K562 (cell line): ENCODE data around the gene SPAG9. TPM values are rescaled to one million over a fixed set of nuclear protein-coding genes. Genes with fewer than 3 reads are reported as not detected.

Experiments
- ATAC-seq: fragments of 200-7000 bp; cut with Tn5 transposase; 3 replicates; pipeline ENCODE4 v1.9.1; 2020; ENCODE audit warnings: moderate library complexity
- BruUV-seq: library from RNA; stranded (reverse); fragments of 400-500 nt; replicated peaks from 2 replicates; lab custom pipeline; 2021; lab: Mats Ljungman, UMichigan
- CTCF ChIA-PET: fragments of 300-600 bp; formaldehyde crosslinking; extraction: SDS; loops from one replicate; lab custom pipeline; 2021; ENCODE audit warnings: low intra/inter-chr PET ratio; lab: Yijun Ruan, JAX
- POLR2A ChIA-PET: fragments of 300-600, 350-650 bp; sonication (Branson Sonifier 250); formaldehyde crosslinking; extraction: SDS; loops from one replicate; lab custom pipeline; 2021; ENCODE audit warnings: antibody characterized with exemption, inconsistent platforms; lab: Yijun Ruan, JAX
- DNase-seq, 4 experiments: peaks; one replicate each; pipeline versions ENCODE4 v3.0.0 to v3.0.0-alpha.2; 2011 to 2018; ENCODE audit warnings: low spot score in 3 of 4, mixed read lengths in 3 of 4; ENCODE audit errors: extremely low read depth in 1 of 4
- FAIRE-seq: peaks from 2 replicates; lab custom pipeline; 2011; peaks lifted over from hg19 to GRCh38; lab: Jason Lieb, UNC
- H2AFZ ChIP-seq: 2 replicates; pipeline ENCODE4 v1.6.0; 2011; ENCODE audit warnings: low read depth, low read length, control low read depth, inconsistent platforms
- H3K27ac ChIP-seq: fragments of 200-600 bp; 3 replicates; pipeline ENCODE4 v1.8.0; 2011; ENCODE audit warnings: low read depth, mild to moderate bottlenecking, control low read depth, inconsistent platforms, low read length, moderate library complexity, mixed read lengths; ENCODE audit errors: extremely low read depth
- H3K27me3 ChIP-seq, 2 experiments: fragments of 300-600 bp in 1 of 2; 2 replicates in 1 of 2; 3 replicates in 1 of 2; pipeline versions ENCODE4 v1.6.0 to v1.8.0; 2011; ENCODE audit warnings: inconsistent platforms in 2 of 2, low read length in 2 of 2, mild to moderate bottlenecking in 1 of 2, mixed read lengths in 1 of 2, moderate library complexity in 1 of 2; ENCODE audit not compliant: control insufficient read depth in 2 of 2, insufficient read depth in 2 of 2
- H3K36me3 ChIP-seq: fragments of 300-600 bp; 3 replicates; pipeline ENCODE4 v1.8.0; 2011; ENCODE audit warnings: mild to moderate bottlenecking, low read length, inconsistent platforms; ENCODE audit not compliant: control insufficient read depth, insufficient read depth
- H3K4me1 ChIP-seq, 2 experiments: fragments of 200-600 bp in 1 of 2; replicated peaks in 1 of 2; 2 replicates in 1 of 2; 3 replicates in 1 of 2; pipeline versions ENCODE4 v1.5.1 to v1.8.0; 2011; ENCODE audit warnings: inconsistent platforms in 2 of 2, low read length in 2 of 2, mild to moderate bottlenecking in 1 of 2, mixed read lengths in 1 of 2, moderate library complexity in 1 of 2; ENCODE audit not compliant: control insufficient read depth in 2 of 2, insufficient read depth in 2 of 2
- H3K4me2 ChIP-seq: 2 replicates; pipeline ENCODE4 v1.6.1; 2011; ENCODE audit warnings: low read length, control low read depth, inconsistent platforms, mixed read lengths; ENCODE audit not compliant: insufficient read depth
- H3K4me3 ChIP-seq: fragments of 200-600 bp; sonication (generic), shearing (Covaris generic); 2 replicates; pipeline ENCODE4 v1.5.1; 2016; ENCODE audit warnings: control low read depth, inconsistent platforms
- H3K79me2 ChIP-seq: fragments of 200-600 bp; 3 replicates; pipeline ENCODE4 v1.8.0; 2011; ENCODE audit warnings: low read length, inconsistent platforms; ENCODE audit not compliant: control insufficient read depth, insufficient read depth
- H3K9ac ChIP-seq, 2 experiments: 2 replicates each; pipeline versions ENCODE4 v1.6.0 to v1.6.1; 2011; ENCODE audit warnings: low read depth in 2 of 2, low read length in 2 of 2, control low read depth in 1 of 2, inconsistent platforms in 1 of 2, mild to moderate bottlenecking in 1 of 2, mixed read lengths in 1 of 2; ENCODE audit not compliant: insufficient read depth in 1 of 2
- H3K9me1 ChIP-seq: one replicate; pipeline ENCODE4 v1.6.0; 2011; ENCODE audit warnings: inconsistent platforms, mild to moderate bottlenecking, low read length, moderate library complexity; ENCODE audit not compliant: control insufficient read depth, insufficient read depth
- H3K9me3 ChIP-seq: replicated peaks from 2 replicates; pipeline ENCODE4 v1.5.1; 2011; ENCODE audit warnings: low read depth, low read length, inconsistent platforms; ENCODE audit not compliant: control insufficient read depth, insufficient read depth
- H4K20me1 ChIP-seq: replicated peaks from 2 replicates; pipeline ENCODE4 v1.6.1; 2011; ENCODE audit warnings: low read length, inconsistent platforms, mixed read lengths; ENCODE audit not compliant: control insufficient read depth, insufficient read depth
- MAFG ChIP-seq: fragments of 450-650 bp; conservative IDR thresholded peaks from 2 replicates; pipeline ENCODE4 v1.6.1; 2016; ENCODE audit warnings: missing genetic modification characterization, missing compliant biosample characterization
- ZNF316 ChIP-seq: fragments of 450-650 bp; IDR thresholded peaks from 2 replicates; pipeline ENCODE4 v1.6.1; 2016
- ZNF639 ChIP-seq, 2 experiments: fragments of 200-800 bp in 1 of 2; sonication (Bioruptor generic) in 1 of 2; sonication (generic) in 1 of 2; formaldehyde crosslinking in 1 of 2; IDR thresholded peaks in 1 of 2; conservative IDR thresholded peaks in 1 of 2; 2 replicates each; pipeline versions ENCODE4 v1.5.0 to v1.6.1; 2016 to 2020; ENCODE audit warnings: missing compliant biosample characterization in 1 of 2, missing genetic modification characterization in 1 of 2, missing genetic modification reagents in 1 of 2
- WGBS: fragments of 100-300 bp; shearing (Covaris generic); methylation state at CpG from one replicate; pipeline ENCODE4 v1.1.6; 2016; ENCODE audit warnings: low coverage, mixed read lengths; ENCODE audit not compliant: insufficient coverage; ENCODE audit errors: missing lambda C conversion rate; 5-methylcytosine and 5-hydroxymethylcytosine counted together
- in situ Hi-C: fragments of 300-500 bp; cut with MboI; formaldehyde crosslinking; loops from 4 replicates; pipeline ENCODE4 v1.15.0; 2018; ENCODE audit warnings: inconsistent platforms, mixed read lengths
- intact Hi-C: fragments of 100-400 bp; cut with micrococcal nuclease; formaldehyde crosslinking; loops from 2 replicates; pipeline ENCODE4 v1.14.2; 2022
- polyA plus RNA-seq, 8 experiments: library from polyadenylated mRNA; depleted of rRNA in 4 of 8; stranded (reverse) in 5 of 8; unstranded in 3 of 8; fragments of >200 nt; fragmentation: Nextera tagmentation in 2 of 8; fragmentation: Illumina TruSeq in 1 of 8; extraction: Ambion mirVana in 2 of 8; extraction: Trizol in 1 of 8; gene quantifications; 2 replicates each; pipeline versions ENCODE4 v1.2.1 to v1.2.3, GENCODE V29; 2011 to 2014; ENCODE audit warnings: inconsistent platforms in 1 of 8, missing spikeins in 1 of 8
- total RNA-seq, 7 experiments: library from RNA; depleted of rRNA in 6 of 7; stranded (reverse); fragments of >200 nt in 6 of 7; fragmentation: Illumina TruSeq in 2 of 7; extraction: Trizol in 2 of 7; gene quantifications; 2 replicates each; pipeline versions ENCODE4 v1.2.1 to v1.2.3, GENCODE V29; 2011 to 2021; ENCODE audit warnings: low replicate concordance in 1 of 7

The SPAG9 gene
- total and polyA plus RNA-seq, 9 of the 15 experiments (the other 6 are each of a cell fraction or from before 2014, with no cell fraction given): 12.2 to 99.2 (median 58.2) TPM

GRCh38 chr17:51015145-51015558 lies 105.5 kb downstream of the SPAG9 start:
- FAIRE-seq: no peak
- no peaks in the 10 kb centered on the region for H3K79me2 ChIP-seq

More at GRCh38 chr17:51015145-51015558, 105.5 kb downstream of the SPAG9 start:
- Histone ChIP-seq H3K4me3 (no peak overlapping the region), H2AFZ (no peak overlapping the region), H4K20me1 (no peaks in the 10 kb centered on the region), H3K4me1 (no peaks in the 10 kb centered on the region), H3K27ac (no peak overlapping the region), H3K36me3 (peaks cover 71% of the 10 kb centered on the region), H3K27me3 (no peaks in the 10 kb centered on the region), H3K9me1 (no peaks in the 10 kb centered on the region), H3K9me3 (no peaks in the 10 kb centered on the region), H3K9ac (no peak overlapping the region), H3K4me2 (no peak overlapping the region)
- ChIA-PET POLR2A (interaction anchor here (0.7 to 2.4 kb wide), 6 partner anchors 9 to 149 kb away, joined by 3 to 8 read pairs (median 4); partner anchors contain the start of genes NME1 and TOB1), CTCF (no interaction called here)
- no peak for DNase-seq
- intact Hi-C loops: no loop called here
- TF ChIP-seq ZNF316 (peak; percentile 68), MAFG (tag) (0 out of 2 replicates have a peak, but pooled peaks have one; percentile 25), ZNF639 (CRISPR knock-in tag; conservative IDR thresholded peaks at IDR 0.05 in 1 of 2, IDR thresholded peaks at IDR 0.05 in 1 of 2) (no peak)
- ATAC-seq: no peak
- BruUV-seq: no TSS peak
- in situ Hi-C loops: no loop called here
- WGBS: 83% methylated on average over 1 of the region's 1 CpG
